DOHH2 (cell line): ENCODE measurements around the gene CFAP97.

Experiments
- EZH2phosphoT487 ChIP-seq: fragments of 200-600 bp; sonication (generic); IDR thresholded peaks from 2 replicates; pipeline ENCODE4 v1.6.1; 2017; ENCODE audit warnings: borderline replicate concordance, mild to moderate bottlenecking, antibody characterized with exemption, low read length, moderate library complexity, mixed read lengths
- TF ChIP-seq, protein P1 (sequence below): fragments of 200-600 bp; sonication (generic); IDR thresholded peaks from one replicate; pipeline ENCODE4 v1.5.1; 2014; ENCODE audit warnings: antibody characterized with exemption, mild to moderate bottlenecking, low read depth, low read length; ENCODE audit not compliant: poor library complexity, severe bottlenecking

DNA sequence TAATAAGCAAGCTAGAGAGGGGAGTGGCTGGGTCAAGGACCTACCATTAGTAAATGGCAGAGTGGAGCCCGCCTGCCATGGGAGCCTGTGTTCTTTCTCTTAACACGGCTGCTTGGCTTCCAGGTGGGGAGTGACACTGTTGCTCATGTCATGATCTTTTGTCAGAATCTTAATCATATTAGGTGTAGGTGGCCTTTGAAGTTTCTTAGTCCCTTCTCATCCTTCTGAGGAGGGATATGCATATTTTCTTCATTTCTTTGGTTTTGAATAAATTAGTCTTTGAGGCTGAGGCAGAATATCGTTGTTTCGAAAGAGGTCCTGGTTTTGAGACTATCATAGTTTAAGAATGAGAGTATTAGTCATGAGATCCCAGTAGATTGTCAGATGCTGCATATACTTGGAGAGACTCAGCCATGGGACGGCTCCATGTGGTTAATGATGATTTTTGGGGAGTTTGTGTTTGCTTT lies 34.4 kb upstream of the CFAP97 start:
- TF ChIP-seq, protein P1, sequence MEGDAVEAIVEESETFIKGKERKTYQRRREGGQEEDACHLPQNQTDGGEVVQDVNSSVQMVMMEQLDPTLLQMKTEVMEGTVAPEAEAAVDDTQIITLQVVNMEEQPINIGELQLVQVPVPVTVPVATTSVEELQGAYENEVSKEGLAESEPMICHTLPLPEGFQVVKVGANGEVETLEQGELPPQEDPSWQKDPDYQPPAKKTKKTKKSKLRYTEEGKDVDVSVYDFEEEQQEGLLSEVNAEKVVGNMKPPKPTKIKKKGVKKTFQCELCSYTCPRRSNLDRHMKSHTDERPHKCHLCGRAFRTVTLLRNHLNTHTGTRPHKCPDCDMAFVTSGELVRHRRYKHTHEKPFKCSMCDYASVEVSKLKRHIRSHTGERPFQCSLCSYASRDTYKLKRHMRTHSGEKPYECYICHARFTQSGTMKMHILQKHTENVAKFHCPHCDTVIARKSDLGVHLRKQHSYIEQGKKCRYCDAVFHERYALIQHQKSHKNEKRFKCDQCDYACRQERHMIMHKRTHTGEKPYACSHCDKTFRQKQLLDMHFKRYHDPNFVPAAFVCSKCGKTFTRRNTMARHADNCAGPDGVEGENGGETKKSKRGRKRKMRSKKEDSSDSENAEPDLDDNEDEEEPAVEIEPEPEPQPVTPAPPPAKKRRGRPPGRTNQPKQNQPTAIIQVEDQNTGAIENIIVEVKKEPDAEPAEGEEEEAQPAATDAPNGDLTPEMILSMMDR: no peak
- no peak for TF ChIP-seq EZH2phosphoT487
